ENCODE measurements around the gene LAMA2. TPM values are rescaled to one million over a fixed set of nuclear protein-coding genes. Genes with fewer than 3 reads are reported as not detected.

Gene LAMA2
- total RNA-seq, 2 donors from 2014 or later = 3.6 to 7.5 TPM

DNA sequence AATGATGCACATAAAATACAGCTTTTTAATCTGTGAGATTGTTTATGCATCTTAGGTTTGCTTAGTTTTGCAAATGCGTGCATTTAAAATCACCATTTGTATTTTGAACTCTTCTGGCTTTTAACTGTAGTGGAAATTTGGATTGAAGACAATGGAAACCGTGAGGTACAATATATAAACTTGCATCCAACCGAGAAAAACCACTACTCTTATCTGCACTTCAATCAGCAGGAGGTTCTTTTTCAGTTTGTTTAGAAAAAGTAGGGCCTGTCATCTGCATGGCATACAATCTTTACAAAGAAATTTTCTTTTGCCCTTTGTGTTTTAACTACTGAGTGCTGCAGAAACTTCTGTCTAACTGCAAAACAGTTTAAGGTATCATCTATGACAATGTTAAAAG, 132.8 kb downstream of the LAMA2 start:
- Histone ChIP-seq H3K27ac (no peak overlapping the region), H3K27me3 (no peaks in the 10 kb centered on the region), H3K36me3 (no peaks in the 10 kb centered on the region), H3K4me1 (no peaks in the 10 kb centered on the region), H3K9me3 (no peaks in the 10 kb centered on the region), H3K4me3 (no peak overlapping the region), H3K9ac (ENCODE audit: low read depth in 2 of 2, low read length in 2 of 2) (no peak overlapping the region)
- intact Hi-C loops (cut with DNase I) = no loop called here
- TF ChIP-seq, protein P1, sequence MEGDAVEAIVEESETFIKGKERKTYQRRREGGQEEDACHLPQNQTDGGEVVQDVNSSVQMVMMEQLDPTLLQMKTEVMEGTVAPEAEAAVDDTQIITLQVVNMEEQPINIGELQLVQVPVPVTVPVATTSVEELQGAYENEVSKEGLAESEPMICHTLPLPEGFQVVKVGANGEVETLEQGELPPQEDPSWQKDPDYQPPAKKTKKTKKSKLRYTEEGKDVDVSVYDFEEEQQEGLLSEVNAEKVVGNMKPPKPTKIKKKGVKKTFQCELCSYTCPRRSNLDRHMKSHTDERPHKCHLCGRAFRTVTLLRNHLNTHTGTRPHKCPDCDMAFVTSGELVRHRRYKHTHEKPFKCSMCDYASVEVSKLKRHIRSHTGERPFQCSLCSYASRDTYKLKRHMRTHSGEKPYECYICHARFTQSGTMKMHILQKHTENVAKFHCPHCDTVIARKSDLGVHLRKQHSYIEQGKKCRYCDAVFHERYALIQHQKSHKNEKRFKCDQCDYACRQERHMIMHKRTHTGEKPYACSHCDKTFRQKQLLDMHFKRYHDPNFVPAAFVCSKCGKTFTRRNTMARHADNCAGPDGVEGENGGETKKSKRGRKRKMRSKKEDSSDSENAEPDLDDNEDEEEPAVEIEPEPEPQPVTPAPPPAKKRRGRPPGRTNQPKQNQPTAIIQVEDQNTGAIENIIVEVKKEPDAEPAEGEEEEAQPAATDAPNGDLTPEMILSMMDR (IDR thresholded peaks at IDR 0.05) = no peak
- DNase-seq = no peak

DNA sequence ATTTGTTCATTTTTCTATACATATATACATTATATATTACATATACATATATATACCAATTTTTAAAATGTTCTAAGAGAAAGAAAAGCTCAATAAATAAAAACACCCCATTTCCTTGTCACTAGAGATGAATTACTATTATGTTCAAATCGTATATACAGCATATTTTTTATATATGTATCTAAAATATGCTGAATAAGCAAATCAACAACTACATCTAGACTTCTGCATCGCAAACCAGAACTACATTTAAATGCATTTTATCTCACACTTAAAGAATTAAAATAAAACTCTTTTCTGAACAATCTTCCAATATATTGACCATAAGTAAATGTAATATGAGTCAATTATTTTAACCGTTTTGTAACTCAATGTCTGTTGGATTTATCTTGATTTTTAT, 133.9 kb downstream of the LAMA2 start:
- H3K36me3 ChIP-seq = no peaks in the 10 kb centered on the region
- H3K27me3 ChIP-seq = no peaks in the 10 kb centered on the region
- no peaks in the 10 kb centered on the region for H3K9me3 ChIP-seq
- no peak overlapping the region for H3K4me3 ChIP-seq
- no peaks in the 10 kb centered on the region for H3K4me1 ChIP-seq
- intact Hi-C loops (cut with DNase I) = no loop called here
- TF ChIP-seq, protein P1 (IDR thresholded peaks at IDR 0.05) = no peak
- DNase-seq = no peak
- no peak overlapping the region for H3K9ac ChIP-seq (ENCODE audit: low read depth in 2 of 2, low read length in 2 of 2)
- no peak overlapping the region for H3K27ac ChIP-seq

DNA sequence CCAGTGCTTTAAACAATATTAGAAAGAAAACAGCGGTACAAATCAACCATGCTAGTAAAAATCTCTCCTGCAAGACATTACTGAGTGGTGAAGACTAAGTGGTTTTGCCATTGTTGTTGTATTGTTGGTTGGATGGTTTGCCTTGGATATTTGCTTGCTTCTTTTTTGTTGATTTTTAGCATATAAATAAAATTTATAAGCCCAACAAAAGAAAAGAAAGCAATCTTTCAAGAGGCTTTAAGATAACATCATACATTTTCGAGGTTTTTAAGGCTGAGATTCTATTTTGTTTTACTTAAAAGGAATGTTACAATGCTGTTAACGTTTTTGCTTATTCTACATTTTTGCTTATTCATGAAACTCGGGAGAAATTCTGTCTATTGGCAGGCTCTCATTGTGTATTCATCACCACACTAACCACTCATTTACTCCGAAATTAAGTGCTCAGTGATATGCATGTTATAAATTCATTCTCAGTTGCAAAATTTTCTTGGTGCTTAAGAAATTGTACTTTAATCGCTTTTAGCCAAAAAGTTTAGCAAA, 139.1 kb downstream of the LAMA2 start:
- Histone ChIP-seq H3K36me3 (no peaks in the 10 kb centered on the region), H3K9me3 (no peaks in the 10 kb centered on the region), H3K27ac (no peak overlapping the region), H3K9ac (ENCODE audit: low read depth in 2 of 2, low read length in 2 of 2) (no peak overlapping the region), H3K4me1 (no peaks in the 10 kb centered on the region), H3K27me3 (no peaks in the 10 kb centered on the region), H3K4me3 (no peak overlapping the region)
- TF ChIP-seq, protein P1 (IDR thresholded peaks at IDR 0.05) = no peak
- DNase-seq = no peak
- intact Hi-C loops (cut with DNase I) = no loop called here

DNA sequence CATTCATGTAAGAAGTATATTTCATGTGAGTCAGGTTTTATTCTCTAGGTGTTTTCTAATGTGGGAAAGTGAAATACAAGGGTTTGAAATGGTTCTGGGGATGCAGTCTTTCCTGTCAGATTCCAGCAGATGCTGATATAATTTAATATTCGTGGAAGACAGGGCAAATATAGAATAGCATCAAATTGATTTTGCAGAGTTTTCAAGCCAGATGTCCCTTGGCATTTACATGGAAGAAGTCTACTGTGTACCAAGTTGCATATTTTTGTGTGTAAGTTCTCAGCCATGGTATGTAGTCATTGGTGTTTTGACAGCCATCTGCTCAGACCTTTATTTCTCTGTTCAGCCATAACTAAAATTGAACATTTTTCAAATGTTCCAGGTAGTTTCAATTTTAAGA, 143.7 kb downstream of the LAMA2 start:
- intact Hi-C loops (cut with DNase I) = no loop called here
- Histone ChIP-seq H3K27ac (no peak overlapping the region), H3K9me3 (no peaks in the 10 kb centered on the region), H3K27me3 (no peaks in the 10 kb centered on the region), H3K36me3 (no peaks in the 10 kb centered on the region), H3K4me1 (no peaks in the 10 kb centered on the region), H3K9ac (ENCODE audit: low read depth in 2 of 2, low read length in 2 of 2) (no peak overlapping the region), H3K4me3 (no peak overlapping the region)
- DNase-seq = no peak
- TF ChIP-seq, protein P1 (IDR thresholded peaks at IDR 0.05) = no peak

DNA sequence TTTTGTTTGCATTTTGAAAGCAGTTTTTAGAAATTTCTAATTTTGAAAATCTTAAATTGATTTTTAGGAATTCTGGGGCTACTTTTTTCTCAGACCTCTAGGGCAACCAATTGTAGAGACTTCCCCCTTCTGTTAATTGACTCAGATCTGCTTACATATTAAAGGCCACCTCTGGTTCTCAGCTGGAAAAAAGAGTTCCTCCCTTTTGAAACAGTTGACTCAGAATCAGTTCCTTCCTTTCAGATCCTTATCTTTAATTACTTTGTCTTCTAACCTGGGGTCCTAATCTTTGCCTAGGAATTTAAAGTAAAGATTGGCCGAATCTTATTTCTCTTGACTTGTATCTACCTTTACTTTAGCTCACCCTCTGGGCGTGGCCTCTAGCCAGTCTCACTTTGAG, 146.8 kb downstream of the LAMA2 start:
- intact Hi-C loops (cut with DNase I) = no loop called here
- no peak overlapping the region for H3K9ac ChIP-seq (ENCODE audit: low read depth in 2 of 2, low read length in 2 of 2)
- DNase-seq = no peak

More for the DNA sequence above, 146.8 kb downstream of the LAMA2 start:
- Histone ChIP-seq H3K4me3 (no peak overlapping the region), H3K9me3 (no peaks in the 10 kb centered on the region), H3K27me3 (no peaks in the 10 kb centered on the region), H3K27ac (no peak overlapping the region), H3K36me3 (no peaks in the 10 kb centered on the region), H3K4me1 (no peaks in the 10 kb centered on the region)
- TF ChIP-seq, protein P1 (IDR thresholded peaks at IDR 0.05) = no peak

Data from colonic mucosa (tissue), 4 donors.